Stimulated activated CD8-positive, alpha-beta memory T cell treated with anti-CD3 and anti-CD28 coated beads, Interleukin-15, amount 100 ng/mL, for 24 hours (primary cell): ENCODE measurements around the gene SLC6A19.
"Not testable (repeated sequence)": the region's sequence is repeated elsewhere in the genome, so short reads cannot be mapped to it uniquely, and the experiment has no call there.

Experiments
- DNase-seq: peaks from one replicate; pipeline ENCODE4 v3.0.0-alpha.2; 2020; ENCODE audit warnings: low read depth

SLC6A19 gene

DNA sequence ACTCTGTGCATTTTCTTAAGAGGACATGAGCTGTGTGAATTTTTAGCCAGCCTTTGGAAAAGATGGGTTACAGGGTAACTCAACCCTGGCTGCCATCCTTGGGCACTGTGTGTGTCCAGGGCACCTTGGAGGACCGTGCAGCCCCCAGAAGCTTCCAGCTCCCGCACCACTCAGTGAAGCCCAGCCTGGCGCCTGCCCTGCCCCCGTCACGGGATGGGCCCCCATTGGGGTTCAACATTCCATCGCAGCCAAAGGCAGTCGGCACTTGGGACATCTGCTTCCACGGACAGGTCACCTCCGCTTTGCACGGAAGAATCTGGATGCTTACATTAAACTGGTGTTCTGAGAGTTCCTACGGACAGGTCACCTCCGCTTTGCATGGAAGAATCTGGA is 21.9 kb downstream of the SLC6A19 start:
- DNase-seq, result no peak

DNA sequence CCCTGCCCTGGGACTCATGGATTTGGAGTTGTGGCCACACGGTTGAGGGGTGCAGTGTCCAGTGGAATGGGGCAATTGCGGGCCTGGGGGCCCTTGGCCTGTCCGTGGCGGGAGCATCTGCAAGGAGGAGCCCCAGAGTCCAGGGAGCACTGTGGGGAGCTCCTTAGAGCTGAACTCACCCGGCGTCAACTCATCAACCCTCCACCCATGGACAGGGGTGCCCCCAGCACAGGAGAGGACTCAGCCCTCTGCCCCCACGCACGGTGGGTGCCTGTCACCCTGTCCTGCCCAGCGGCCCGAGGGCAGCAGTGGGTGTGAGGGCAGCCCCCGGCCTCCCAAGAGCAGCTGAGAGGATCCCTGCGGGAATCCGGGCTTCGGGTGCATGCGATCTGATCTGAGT is 23.2 kb downstream of the SLC6A19 start:
- DNase-seq, result no peak

DNA sequence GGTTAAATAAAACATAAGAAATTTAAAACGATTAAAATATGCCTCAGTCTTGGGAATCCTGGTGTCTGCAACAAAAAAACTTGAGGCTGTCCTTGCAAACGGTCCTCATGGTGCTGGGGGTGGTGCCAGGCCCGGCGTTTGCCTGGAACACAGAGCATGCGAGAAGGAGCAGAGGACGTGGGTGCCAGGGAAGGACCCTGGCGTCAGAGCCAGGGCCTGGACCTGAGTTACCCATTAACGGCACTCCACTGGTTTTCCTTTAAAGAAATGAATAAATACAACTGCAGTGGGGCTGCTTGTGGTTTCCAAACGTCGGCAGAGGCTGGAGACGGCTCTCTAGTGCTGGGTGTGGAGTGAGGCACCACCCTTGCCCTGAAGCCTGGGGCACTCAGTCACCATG is 23.7 kb downstream of the SLC6A19 start, which contains the start of gene SLC6A18:
SLC6A18 (plus strand) TSS at position 301 of the 400 bp plus-strand sequence; CDS start at position 398, 97 bp downstream.
- DNase-seq, result no peak

DNA sequence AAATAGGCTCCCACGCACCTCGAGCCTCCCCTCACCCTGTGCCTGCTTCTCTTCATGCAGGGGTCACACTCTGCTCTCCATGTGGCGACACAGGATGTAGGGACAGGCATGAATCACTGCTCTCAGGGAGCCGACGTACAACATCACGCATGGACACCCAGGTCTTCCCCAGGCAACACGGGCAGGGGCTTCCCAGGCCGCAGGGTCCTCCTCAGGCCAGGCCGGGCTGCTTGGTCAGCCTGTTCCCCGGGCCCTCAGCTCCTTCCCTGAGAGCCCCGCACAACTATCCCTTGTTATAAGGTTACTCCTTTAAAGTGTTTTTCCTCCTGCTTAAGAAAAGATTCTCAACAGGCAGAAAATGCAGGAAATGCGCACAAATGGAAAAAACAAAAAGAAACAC is 24.8 kb downstream of the SLC6A19 start:
- DNase-seq, result no peak

DNA sequence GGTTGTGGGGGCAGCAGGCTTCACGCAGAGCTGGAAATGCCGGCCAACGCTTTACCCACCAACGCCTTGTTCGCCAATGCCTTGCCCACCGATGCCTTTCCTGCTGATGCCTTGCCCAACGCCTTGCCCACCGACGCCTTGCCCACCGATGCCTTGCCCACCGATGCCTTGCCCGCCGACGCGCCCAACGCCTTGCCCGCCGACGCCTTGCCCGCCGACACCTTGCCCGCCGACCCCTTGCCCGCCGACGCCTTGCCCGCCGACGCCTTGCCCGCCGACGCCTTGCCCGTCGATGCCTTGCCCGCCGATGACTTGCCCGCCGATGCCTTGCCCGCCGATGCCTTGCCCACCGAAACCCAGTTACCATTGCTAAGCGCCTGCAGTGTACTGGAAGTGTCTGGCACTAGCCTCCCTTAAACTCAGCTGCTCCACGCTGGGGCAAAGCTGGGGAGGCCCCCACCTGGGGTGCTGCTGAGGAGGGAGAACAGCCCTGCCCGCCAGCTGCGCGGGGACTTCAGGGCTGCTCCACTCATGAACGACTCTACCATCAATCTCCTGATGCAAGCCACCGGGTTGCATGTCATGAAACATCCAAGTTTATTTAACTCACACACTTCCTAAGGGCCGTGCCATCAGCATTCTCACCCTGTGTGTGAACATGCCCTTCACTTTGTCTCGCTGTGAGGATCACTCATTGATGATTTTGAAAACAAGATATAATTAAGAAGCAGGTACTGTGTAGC is 25.6 kb downstream of the SLC6A19 start:
- no peak for DNase-seq

DNA sequence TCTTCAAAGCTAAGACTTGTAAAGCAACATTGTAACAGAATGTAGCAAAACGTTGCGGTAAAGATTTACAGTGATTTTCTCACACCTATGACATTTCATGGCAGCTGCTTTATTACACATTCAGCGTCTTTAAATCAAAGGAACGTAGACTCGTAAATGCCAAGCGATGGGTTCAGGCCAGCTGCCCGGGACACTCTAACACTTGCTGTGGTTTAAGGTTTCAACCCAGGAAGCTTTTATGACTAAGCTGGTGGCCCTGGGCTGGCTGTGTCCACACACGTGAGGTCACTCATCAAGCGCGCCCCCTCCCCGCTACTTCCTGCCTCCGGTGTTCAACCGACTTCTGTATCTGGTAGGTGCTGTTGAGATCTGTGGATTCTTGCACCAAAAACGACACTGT is 26.3 kb downstream of the SLC6A19 start:
- DNase-seq, result no peak

DNA sequence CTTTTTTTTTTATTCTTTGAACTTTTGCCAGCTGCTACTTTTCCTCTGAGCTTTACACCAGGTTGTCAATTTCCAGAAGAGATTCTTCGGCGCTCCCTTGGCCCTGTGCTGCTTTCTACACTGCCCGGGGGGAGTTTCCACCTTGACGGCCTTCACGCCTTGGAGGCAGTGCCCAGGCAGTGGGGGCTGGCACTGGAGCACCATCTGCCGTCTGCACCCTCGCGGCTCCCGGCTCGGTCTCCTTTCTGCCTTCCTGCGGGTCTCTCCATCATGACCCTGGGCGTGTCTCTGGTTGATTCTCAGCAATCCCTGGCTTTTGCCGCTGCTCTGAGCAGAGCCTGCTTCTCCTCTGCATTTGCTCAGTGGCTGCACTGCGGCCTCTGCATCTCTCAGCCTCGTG is 26.7 kb downstream of the SLC6A19 start:
- DNase-seq, result no peak

DNA sequence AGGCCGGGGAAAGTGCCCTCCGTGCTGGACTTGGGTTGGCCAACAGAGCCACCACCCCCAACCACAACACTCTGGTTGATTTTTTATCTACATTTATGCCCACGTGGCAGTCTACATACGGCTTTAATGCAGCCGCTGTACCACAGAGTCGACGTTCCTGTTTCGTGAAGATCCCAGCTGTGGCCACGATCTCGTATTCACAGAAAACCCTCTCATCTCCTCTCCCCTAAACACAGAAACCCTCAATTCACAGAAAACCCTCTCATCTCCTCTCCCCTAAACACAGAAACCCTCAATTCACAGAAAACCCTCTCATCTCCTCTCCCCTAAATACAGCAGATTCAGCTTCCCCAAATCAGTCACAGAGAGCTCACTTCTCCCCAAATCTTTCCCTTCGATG is 27.6 kb downstream of the SLC6A19 start:
- not testable (repeated sequence) for DNase-seq

DNA sequence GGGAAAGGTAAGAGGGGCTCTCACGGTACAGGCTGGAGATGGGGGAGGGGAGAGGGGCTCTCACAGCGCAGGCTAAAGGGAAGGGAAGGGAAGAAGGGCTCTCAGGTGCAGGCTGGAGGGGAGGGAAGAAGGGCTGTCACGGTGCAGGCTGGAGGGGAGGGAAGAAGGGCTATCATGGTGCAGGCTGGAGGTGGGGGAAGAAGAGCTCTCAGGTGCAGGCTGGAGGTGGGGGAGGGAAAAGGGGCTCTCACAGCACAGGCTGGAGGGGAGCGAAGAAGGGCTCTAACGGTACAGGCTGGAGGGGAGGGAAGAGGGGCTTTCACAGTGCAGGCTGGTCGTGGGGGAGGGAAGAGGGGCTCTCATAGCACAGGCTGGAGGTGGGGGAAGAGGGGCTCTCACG is 28.4 kb downstream of the SLC6A19 start:
- no peak for DNase-seq

DNA sequence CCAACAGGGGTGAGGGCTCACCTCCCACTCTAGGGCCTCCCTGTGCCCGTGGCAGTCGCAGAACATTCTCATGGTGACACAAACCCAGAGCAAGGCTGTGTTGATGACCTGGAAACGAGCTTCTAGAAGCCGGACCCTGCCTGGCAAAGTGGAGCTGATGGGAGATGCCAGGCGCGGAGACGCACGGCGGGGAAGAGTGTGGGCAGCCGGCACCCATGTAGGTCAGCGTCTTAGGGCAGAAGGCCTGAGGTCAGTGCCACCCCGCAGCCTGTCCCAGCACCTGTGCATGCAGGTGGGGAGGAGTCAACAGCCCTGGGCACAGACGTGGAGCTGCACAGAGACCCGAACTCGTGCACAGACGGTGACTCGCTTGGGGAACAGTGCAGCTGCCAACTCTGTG is 29.2 kb downstream of the SLC6A19 start:
- DNase-seq, result no peak

DNA sequence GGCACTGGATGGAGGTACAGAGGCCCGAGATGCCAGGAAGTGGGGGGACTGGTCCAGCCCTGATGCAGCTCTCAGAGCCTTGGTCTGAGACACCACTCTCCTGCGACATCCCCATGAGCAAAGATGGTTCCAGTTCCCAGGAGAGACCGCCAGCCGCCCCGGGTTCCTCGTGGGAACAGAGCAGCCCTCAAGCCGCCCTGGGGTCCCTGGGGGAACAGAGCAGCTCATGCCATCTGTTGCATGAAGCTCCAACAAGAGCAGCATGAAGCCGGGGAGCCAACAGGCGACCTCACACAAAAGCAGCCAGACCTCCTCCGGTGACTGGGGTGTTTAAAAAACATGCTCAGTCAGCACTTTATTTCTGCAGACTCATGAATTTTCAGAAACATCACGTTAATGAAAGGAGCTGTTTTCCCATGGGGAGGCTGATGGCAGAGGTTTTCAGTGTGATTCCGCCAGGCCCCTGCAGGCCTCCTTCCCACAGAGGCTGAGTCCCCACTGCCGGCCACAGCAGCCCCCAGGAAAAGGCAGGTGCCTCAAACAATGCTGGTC is 30.0 kb downstream of the SLC6A19 start:
- no peak for DNase-seq

DNA sequence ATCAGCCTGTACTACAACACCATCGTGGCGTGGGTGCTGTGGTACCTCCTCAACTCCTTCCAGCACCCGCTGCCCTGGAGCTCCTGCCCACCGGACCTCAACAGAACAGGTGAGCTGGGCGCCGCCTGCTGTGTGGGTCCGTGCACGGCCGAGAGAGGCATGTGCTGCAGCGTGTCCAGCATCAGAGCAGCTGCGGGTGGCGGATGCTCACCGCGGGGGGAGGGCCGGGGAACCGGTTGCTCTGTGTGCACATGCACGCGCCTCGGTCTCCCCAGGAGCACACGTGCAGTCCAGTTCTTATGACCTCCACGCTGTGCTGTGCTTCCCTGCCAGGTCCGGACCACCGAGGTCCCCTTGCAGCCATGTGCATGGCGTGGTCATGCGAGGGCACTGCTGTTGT is 31.4 kb downstream of the SLC6A19 start:
- DNase-seq, result no peak

DNA sequence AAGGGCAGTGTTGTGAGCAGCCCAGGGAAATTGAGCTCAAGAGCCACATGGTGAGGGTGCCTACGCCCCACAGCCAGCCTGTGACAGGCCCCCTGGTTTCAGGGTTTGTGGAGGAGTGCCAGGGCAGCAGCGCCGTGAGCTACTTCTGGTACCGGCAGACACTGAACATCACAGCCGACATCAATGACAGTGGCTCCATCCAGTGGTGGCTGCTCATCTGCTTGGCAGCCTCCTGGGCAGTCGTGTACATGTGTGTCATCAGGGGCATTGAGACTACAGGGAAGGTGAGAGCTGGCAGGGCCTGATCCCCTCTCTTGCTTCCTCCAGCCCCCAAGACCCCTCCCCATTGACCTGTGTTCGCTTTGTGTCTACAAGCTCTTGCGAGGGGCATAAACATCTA is 34.0 kb downstream of the SLC6A19 start:
- DNase-seq, result no peak

DNA sequence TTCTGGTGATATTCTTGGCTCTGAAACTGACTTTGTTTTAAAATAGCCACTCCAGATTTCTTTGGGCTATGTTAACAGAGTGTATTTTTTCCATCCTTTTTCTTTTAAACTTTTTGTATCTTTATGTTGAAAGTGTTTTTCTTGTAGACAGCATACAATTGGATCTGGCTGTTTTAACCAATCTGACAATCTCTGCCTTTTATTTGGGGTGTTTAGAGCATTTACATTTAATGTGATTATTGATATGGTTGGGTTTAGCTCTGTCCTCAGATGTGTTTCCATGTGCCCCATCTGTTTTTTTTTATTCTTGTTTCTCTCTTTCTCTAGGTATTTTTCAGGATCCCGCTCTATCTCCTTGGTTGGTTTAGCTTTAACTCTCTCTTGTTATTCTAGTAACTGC is 34.4 kb downstream of the SLC6A19 start:
- no peak for DNase-seq

DNA sequence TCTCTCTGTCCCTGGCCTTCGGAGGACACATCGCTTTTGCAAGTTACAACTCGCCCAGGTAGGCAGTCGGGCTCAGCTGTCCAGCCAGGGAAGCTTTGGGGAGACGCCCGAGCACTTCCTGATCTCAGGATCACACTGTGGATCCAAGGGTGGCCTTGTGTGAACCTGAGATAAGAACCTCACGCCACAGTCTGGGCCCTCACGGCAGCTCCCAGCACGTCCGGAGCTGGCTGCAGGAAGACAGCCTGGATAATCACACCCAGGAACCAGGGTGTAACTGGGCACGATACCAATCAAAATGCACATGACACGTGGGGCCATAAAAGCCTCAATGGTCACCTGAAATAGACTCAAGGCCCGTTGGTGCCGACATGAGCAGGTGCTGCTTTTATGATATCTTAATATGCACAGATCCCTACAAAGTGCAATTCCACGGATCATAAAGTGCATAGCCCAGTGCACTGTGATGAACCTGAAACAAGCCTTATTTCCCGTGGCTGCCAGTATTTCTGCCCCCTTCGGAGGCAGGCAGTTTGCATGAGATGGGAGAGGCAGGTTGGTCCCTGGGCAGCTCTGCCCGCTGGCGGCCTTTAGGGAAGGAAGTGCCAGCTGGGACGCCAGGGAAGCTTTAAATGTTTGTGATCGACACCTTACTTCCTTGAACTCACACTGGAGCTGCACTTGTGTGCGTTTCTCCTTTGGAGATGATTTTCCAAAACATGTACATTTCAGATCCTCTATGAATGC is 38.3 kb downstream of the SLC6A19 start:
- no peak for DNase-seq

DNA sequence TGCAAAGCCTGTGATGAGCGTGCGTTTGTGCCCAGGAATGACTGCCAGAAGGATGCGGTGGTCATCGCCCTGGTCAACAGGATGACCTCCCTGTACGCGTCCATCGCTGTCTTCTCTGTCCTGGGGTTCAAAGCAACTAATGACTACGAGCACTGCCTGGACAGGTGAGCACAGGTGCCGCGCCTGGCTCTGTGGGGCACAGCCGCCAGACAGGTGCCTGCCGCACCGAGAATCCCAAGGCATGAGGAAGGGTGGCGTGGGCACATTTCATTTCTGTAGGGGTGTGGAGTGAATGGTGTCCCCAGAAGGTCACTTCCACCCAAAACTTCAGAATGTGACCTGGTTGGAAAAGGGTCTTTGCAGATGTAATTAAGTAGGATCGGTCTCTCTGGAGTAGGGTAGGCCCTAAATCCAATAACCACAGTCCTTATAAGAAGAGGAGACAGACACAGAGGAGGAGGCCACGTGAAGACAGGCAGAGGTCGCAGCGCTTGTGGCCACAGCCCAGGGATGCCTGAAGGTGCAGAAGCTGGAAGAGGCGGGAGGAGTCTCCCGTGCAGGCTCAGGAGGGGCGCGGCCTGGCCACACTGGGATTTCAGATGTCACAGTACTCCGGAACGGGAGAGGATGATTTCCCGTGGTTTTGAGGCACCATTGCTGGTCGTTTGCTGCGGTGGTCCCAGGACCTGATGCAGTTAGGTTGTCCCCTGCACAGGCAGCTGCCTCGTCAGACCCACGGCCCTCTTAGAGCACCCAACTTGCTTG is 39.3 kb downstream of the SLC6A19 start:
- no peak for DNase-seq

DNA sequence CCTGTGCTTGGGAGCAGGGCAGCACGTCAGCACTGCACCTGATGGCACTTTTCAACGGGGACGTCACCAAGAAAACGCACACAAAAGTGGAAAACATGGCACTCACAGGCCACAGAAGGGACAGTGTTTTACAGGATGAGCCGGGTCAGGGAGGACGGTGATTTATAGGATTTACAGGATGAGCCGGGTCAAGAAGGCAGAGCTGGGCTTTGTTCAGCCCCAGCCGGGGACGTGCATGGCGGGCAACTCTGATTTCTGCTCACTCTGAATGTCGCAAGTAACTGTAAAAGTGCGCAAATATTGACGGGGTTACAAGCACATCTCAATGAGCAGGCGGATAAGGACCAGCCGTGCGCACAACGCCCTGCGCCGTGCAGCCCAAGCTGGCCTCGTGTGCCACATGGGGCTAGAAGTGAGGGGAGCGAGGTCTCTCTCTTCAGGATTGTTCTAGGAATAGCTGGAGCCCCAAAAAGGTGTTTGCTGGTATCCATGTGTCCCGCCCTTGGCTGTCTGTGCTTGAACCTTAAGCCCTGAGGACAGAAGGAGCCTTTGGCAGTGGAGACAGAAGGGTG is 40.2 kb downstream of the SLC6A19 start:
- DNase-seq, result no peak

DNA sequence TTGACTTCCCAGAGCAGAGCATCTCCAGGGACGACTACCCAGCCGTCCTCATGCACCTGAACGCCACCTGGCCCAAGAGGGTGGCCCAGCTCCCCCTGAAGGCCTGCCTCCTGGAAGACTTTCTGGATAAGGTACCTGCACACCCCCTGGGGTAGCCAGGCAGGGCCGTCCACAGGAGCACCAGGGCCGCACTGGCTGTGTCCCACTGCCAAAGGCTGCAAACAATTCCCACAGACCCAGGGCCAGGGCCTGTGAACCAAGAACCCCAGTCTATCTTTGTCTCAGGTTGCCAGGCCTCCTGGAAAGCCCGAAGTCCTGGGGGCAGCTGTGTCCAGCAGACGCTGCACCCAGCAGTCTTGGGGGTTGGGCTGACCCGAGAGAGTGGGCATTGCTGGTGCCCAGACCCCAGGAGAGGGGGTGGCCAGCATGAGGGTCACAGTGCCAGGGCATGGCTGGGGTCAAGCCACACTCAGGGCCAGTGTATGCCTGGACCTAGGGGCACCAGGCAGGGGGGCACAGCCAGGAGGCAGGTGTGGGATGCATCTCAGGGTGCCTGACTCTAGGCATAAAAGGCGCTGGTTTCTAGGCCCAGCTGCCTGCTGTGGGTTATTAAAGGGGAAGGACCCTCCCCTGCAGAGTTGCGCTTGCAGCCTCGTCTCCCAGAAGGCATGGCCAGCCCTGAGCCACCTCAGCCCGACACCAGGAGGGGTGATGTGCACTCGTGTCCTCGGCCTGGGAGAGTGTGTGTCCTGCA is 41.5 kb downstream of the SLC6A19 start:
- DNase-seq, result no peak

DNA sequence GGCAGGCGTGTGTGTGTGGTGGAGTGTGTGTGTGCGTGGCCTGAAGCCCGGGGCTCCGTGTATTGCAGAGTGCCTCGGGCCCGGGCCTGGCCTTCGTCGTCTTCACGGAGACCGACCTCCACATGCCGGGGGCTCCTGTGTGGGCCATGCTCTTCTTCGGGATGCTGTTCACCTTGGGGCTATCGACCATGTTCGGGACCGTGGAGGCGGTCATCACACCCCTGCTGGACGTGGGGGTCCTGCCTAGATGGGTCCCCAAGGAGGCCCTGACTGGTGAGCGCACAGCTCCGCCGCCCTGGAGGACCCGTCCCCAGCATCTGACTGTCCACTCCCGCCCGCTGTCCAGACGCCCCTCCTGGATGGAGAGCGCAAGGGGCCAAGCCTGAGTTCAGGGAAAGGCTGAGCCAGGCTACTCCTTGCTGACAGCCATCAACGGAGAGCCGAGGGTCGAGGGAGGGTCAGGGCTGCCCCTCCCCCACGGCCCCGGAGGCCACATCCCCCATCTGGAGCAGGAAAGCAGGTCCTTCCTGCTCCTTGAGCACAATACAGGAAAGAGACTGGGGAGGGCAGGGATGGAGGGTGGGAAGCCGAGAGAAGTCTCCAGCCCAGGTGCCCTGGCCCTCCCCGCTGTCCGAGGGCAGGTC is 42.2 kb downstream of the SLC6A19 start:
- no peak for DNase-seq

DNA sequence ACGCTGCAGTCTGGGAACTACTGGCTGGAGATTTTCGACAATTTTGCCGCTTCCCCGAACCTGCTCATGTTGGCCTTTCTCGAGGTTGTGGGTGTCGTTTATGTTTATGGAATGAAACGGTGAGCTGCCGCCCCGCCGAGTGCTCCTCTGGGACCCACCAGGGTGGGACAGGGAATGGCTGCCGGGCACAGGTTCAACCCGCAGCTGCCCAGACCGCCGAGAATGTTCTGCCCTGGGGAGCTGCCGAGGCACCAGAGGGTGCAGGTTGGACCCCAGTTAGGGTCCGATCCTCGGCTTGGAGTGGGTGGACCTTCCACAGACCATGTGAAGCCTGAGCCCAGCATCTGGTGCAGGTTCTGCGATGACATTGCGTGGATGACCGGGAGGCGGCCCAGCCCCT is 42.9 kb downstream of the SLC6A19 start:
- no peak for DNase-seq

DNA sequence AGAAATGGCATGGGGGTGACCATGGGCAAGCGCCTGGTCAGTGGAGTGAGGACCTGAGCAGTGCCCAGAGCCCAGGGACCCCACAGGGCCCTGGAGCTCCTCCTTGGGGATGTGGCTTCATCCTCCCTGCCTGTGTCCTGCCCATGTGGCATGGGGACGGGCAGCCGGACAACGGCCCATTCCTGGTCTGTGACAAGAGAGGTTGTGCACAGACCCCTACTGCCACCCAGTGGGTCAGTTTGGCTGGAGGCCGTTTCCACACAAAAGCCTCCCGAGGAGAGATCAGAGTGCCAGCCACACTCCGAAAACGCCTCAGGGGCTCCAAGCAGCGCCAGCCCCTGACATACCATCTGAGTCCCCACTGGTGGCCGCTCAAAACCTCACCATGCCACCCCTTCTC is 43.6 kb downstream of the SLC6A19 start:
- DNase-seq, result no peak
